Neural progenitor cell (in vitro differentiated cells): ENCODE measurements around the gene HKDC1. TPM values are rescaled to one million over a fixed set of nuclear protein-coding genes. Genes with fewer than 3 reads are reported as not detected.

Experiments
- DNase-seq: peaks from one replicate; pipeline ENCODE4 v3.0.0-alpha.2; 2016; ENCODE audit warnings: low spot score
- H2AFZ ChIP-seq: fragments of 200-600 bp; sonication (generic); replicated peaks from 2 replicates; pipeline ENCODE4 v1.6.1; 2016; ENCODE audit warnings: antibody characterized with exemption
- H3F3A ChIP-seq: fragments of 200-600 bp; sonication (generic); 2 replicates; pipeline ENCODE4 v1.6.1; 2016; ENCODE audit warnings: antibody characterized with exemption, low read depth
- H3K27ac ChIP-seq: fragments of 200-600 bp; sonication (generic); 2 replicates; pipeline ENCODE4 v1.5.1; 2016; ENCODE audit warnings: mild to moderate bottlenecking
- H3K27me3 ChIP-seq: fragments of 200-600 bp; sonication (generic); 2 replicates; pipeline ENCODE4 v1.6.1; 2016; ENCODE audit warnings: mild to moderate bottlenecking, moderate library complexity
- H3K36me3 ChIP-seq: fragments of 200-600 bp; sonication (generic); 2 replicates; pipeline ENCODE4 v1.5.1; 2016
- H3K4me1 ChIP-seq: fragments of 200-600 bp; sonication (generic); 2 replicates; pipeline ENCODE4 v1.6.1; 2016; ENCODE audit warnings: mixed run types
- H3K4me2 ChIP-seq: fragments of 200-600 bp; sonication (generic); 2 replicates; pipeline ENCODE4 v1.6.1; 2016
- H3K4me3 ChIP-seq: fragments of 200-600 bp; sonication (generic); 2 replicates; pipeline ENCODE4 v1.5.1; 2016
- H3K79me2 ChIP-seq: fragments of 200-600 bp; sonication (generic); 2 replicates; pipeline ENCODE4 v1.6.1; 2016; ENCODE audit warnings: low read depth
- H3K9ac ChIP-seq: fragments of 200-600 bp; sonication (generic); 2 replicates; pipeline ENCODE4 v1.6.1; 2016
- H3K9me3 ChIP-seq: fragments of 200-600 bp; sonication (generic); 2 replicates; pipeline ENCODE4 v1.5.1; 2016; ENCODE audit warnings: low read depth
- H4K20me1 ChIP-seq: fragments of 200-600 bp; sonication (generic); 2 replicates; pipeline ENCODE4 v1.6.1; 2016; ENCODE audit warnings: low read depth
- H3K27ac Mint-ChIP-seq: 3 replicates; pipeline ENCODE4 v1.8.0; 2021; ENCODE audit warnings: mixed read lengths
- H3K27me3 Mint-ChIP-seq: 2 replicates; pipeline ENCODE4 v1.8.0; 2022; ENCODE audit warnings: low read depth, mild to moderate bottlenecking, inconsistent platforms, moderate library complexity, mixed read lengths; ENCODE audit not compliant: insufficient read depth
- H3K36me3 Mint-ChIP-seq: 3 replicates; pipeline ENCODE4 v1.8.0; 2021; ENCODE audit warnings: mixed read lengths
- H3K4me1 Mint-ChIP-seq: 3 replicates; pipeline ENCODE4 v1.8.0; 2021; ENCODE audit warnings: mixed read lengths
- H3K4me3 Mint-ChIP-seq: 3 replicates; pipeline ENCODE4 v1.8.0; 2021; ENCODE audit warnings: mild to moderate bottlenecking, moderate library complexity, mixed read lengths
- H3K9me3 Mint-ChIP-seq: 3 replicates; pipeline ENCODE4 v1.8.0; 2020; ENCODE audit warnings: mixed read lengths
- CTCF ChIP-seq: fragments of 200-600 bp; sonication (generic); IDR thresholded peaks from 2 replicates; pipeline ENCODE4 v1.5.1; 2017; ENCODE audit warnings: antibody characterized with exemption, mild to moderate bottlenecking
- EZH2 ChIP-seq: fragments of 200-600 bp; sonication (generic); IDR thresholded peaks from 2 replicates; pipeline ENCODE4 v1.6.1; 2017; ENCODE audit warnings: antibody characterized with exemption, mild to moderate bottlenecking, moderate library complexity
- EZH2phosphoT487 ChIP-seq: fragments of 200-600 bp; sonication (generic); IDR thresholded peaks from 2 replicates; pipeline ENCODE4 v1.6.1; 2017; ENCODE audit warnings: antibody characterized with exemption
- total RNA-seq: library from RNA; depleted of rRNA; stranded (reverse); fragments of >200 nt; gene quantifications from 2 replicates; pipeline ENCODE4 v1.2.3, GENCODE V29; 2015; ENCODE audit warnings: low replicate concordance

Gene HKDC1
- total RNA-seq, 1 donor from 2014 or later: 0.30 TPM

- Histone ChIP-seq H3K27ac (no peak overlapping the region), H3K36me3 (no peaks in the 10 kb centered on the region), H3K4me1 (no peaks in the 10 kb centered on the region), H2AFZ (no peak overlapping the region), H3K4me2 (no peak overlapping the region), H3K79me2 (no peaks in the 10 kb centered on the region), H3K27me3 (no peaks in the 10 kb centered on the region), H4K20me1 (no peaks in the 10 kb centered on the region), H3F3A (no peaks in the 10 kb centered on the region), H3K9ac (no peak overlapping the region), H3K9me3 (no peaks in the 10 kb centered on the region), H3K4me3 (no peak overlapping the region)
- Mint-ChIP-seq H3K4me1 (no peaks in the 10 kb centered on the region), H3K27me3 (peaks cover 3% of the 10 kb centered on the region), H3K27ac (no peak overlapping the region), H3K4me3 (no peak overlapping the region), H3K9me3 (no peaks in the 10 kb centered on the region), H3K36me3 (no peaks in the 10 kb centered on the region)
- TF ChIP-seq CTCF (no peak), EZH2phosphoT487 (no peak), EZH2 (no peak)
- DNase-seq: no peak
Measured at GRCh38 chr10:69262292-69262751, 42.2 kb downstream of the HKDC1 start.

GRCh38 chr10:69265521-69265920, 45.4 kb downstream of the HKDC1 start:
- Mint-ChIP-seq H3K27ac (no peak overlapping the region), H3K4me3 (no peak overlapping the region), H3K4me1 (no peaks in the 10 kb centered on the region), H3K36me3 (no peaks in the 10 kb centered on the region), H3K9me3 (no peaks in the 10 kb centered on the region), H3K27me3 (no peaks in the 10 kb centered on the region)
- Histone ChIP-seq H3F3A (no peaks in the 10 kb centered on the region), H4K20me1 (no peaks in the 10 kb centered on the region), H3K4me2 (no peak overlapping the region), H3K4me3 (no peak overlapping the region), H3K27ac (no peak overlapping the region), H3K27me3 (no peaks in the 10 kb centered on the region), H2AFZ (no peak overlapping the region), H3K9ac (no peak overlapping the region), H3K4me1 (no peaks in the 10 kb centered on the region), H3K79me2 (no peaks in the 10 kb centered on the region), H3K9me3 (no peaks in the 10 kb centered on the region), H3K36me3 (no peaks in the 10 kb centered on the region)
- TF ChIP-seq EZH2phosphoT487 (no peak), EZH2 (no peak), CTCF (no peak)
- no peak for DNase-seq

GRCh38 chr10:69268761-69269416, 48.8 kb downstream of the HKDC1 start:
- Mint-ChIP-seq H3K9me3 (peaks cover 2% of the 10 kb centered on the region), H3K4me1 (no peaks in the 10 kb centered on the region), H3K27me3 (no peaks in the 10 kb centered on the region), H3K36me3 (no peaks in the 10 kb centered on the region), H3K27ac (no peak overlapping the region), H3K4me3 (no peak overlapping the region)
- H3K27me3 ChIP-seq: no peaks in the 10 kb centered on the region
- no peak for DNase-seq
- no peaks in the 10 kb centered on the region for H3K79me2 ChIP-seq
- H3K27ac ChIP-seq: no peak overlapping the region
- H3K4me3 ChIP-seq: no peak overlapping the region
- H3F3A ChIP-seq: no peaks in the 10 kb centered on the region
- no peak overlapping the region for H2AFZ ChIP-seq
- TF ChIP-seq EZH2phosphoT487: no peak
- no peak for TF ChIP-seq EZH2
- TF ChIP-seq CTCF: no peak
- H3K4me1 ChIP-seq: no peaks in the 10 kb centered on the region
- H3K9me3 ChIP-seq: no peaks in the 10 kb centered on the region
- H3K9ac ChIP-seq: no peak overlapping the region
- no peak overlapping the region for H3K4me2 ChIP-seq
- no peaks in the 10 kb centered on the region for H3K36me3 ChIP-seq
- H4K20me1 ChIP-seq: no peaks in the 10 kb centered on the region
